Smooth muscle cell (in vitro differentiated cells): ENCODE results near the gene CGB8. TPM values are rescaled to one million over a fixed set of nuclear protein-coding genes. Genes with fewer than 3 reads are reported as not detected.

ENCODE experiments used
- DNase-seq: peaks from one replicate; lab custom pipeline; 2025; ENCODE audit not compliant: unreplicated experiment; lab: John Stamatoyannopoulos, UW
- H2AFZ ChIP-seq: fragments of 200-600 bp; sonication (generic); 2 replicates; pipeline ENCODE4 v1.6.0; 2016; ENCODE audit warnings: antibody characterized with exemption, low read depth, mild to moderate bottlenecking
- H3F3A ChIP-seq: fragments of 200-600 bp; sonication (generic); 2 replicates; pipeline ENCODE4 v1.6.0; 2017; ENCODE audit warnings: antibody characterized with exemption, low read depth
- H3K27ac ChIP-seq: fragments of 200-600 bp; sonication (generic); 2 replicates; pipeline ENCODE4 v1.5.1; 2016; ENCODE audit warnings: low read depth, mild to moderate bottlenecking
- H3K27me3 ChIP-seq: fragments of 200-600 bp; sonication (generic); 2 replicates; pipeline ENCODE4 v1.6.1; 2016; ENCODE audit warnings: low read depth, mild to moderate bottlenecking
- H3K36me3 ChIP-seq: fragments of 200-600 bp; sonication (generic); 2 replicates; pipeline ENCODE4 v1.5.1; 2016; ENCODE audit warnings: low read depth
- H3K4me1 ChIP-seq: fragments of 200-600 bp; sonication (generic); 2 replicates; pipeline ENCODE4 v1.5.1; 2016; ENCODE audit warnings: low read depth
- H3K4me2 ChIP-seq: fragments of 200-600 bp; sonication (generic); 2 replicates; pipeline ENCODE4 v1.6.0; 2016; ENCODE audit warnings: mild to moderate bottlenecking
- H3K4me3 ChIP-seq: fragments of 200-600 bp; sonication (generic); 2 replicates; pipeline ENCODE4 v1.5.1; 2016; ENCODE audit warnings: mild to moderate bottlenecking
- H3K79me2 ChIP-seq: fragments of 200-600 bp; sonication (generic); 2 replicates; pipeline ENCODE4 v1.6.0; 2016; ENCODE audit warnings: low read depth, mild to moderate bottlenecking
- H3K9ac ChIP-seq: fragments of 200-600 bp; sonication (generic); 2 replicates; pipeline ENCODE4 v1.6.0; 2016; ENCODE audit warnings: low read depth
- H3K9me3 ChIP-seq: fragments of 200-600 bp; sonication (generic); replicated peaks from 2 replicates; pipeline ENCODE4 v1.5.1; 2016; ENCODE audit warnings: low read depth
- H4K20me1 ChIP-seq: fragments of 200-600 bp; sonication (generic); 2 replicates; pipeline ENCODE4 v1.6.0; 2016; ENCODE audit warnings: low read depth
- CTCF ChIP-seq: fragments of 200-600 bp; sonication (generic); IDR thresholded peaks from 2 replicates; pipeline ENCODE4 v1.5.1; 2017; ENCODE audit warnings: borderline replicate concordance, mild to moderate bottlenecking, antibody characterized with exemption; ENCODE audit not compliant: insufficient read depth, poor library complexity, severe bottlenecking
- WGBS: methylation state at CpG from one replicate; pipeline ENCODE4 v1.1.7; 2016; ENCODE audit warnings: low lambda C conversion rate; 5-methylcytosine and 5-hydroxymethylcytosine counted together
- polyA plus RNA-seq: library from polyadenylated mRNA; unstranded; fragments of >200 nt; fragmentation: Nextera tagmentation; extraction: Ambion mirVana; gene quantifications from 2 replicates; pipeline ENCODE4 v1.2.1, GENCODE V29; 2016
- total RNA-seq: library from RNA; depleted of rRNA; stranded (reverse); fragments of >200 nt; gene quantifications from 2 replicates; pipeline ENCODE4 v1.2.3, GENCODE V29; 2014

Gene CGB8
- total and polyA plus RNA-seq, 2 experiments from 2014 or later, result 1.0 TPM; not detected in 1

GRCh38 chr19:49065905-49066512, 17.1 kb upstream of the CGB8 start:
- Histone ChIP-seq H3K79me2 (no peaks in the 10 kb centered on the region), H2AFZ (no peak overlapping the region), H3F3A (no peaks in the 10 kb centered on the region), H3K36me3 (no peaks in the 10 kb centered on the region), H3K4me2 (no peak overlapping the region), H3K4me3 (no peak overlapping the region), H3K9me3 (no peaks in the 10 kb centered on the region), H4K20me1 (no peaks in the 10 kb centered on the region), H3K27ac (no peak overlapping the region), H3K9ac (no peak overlapping the region), H3K27me3 (peaks cover 2% of the 10 kb centered on the region), H3K4me1 (peaks cover 16% of the 10 kb centered on the region)
- TF ChIP-seq CTCF, result no peak
- DNase-seq, result no peak
- WGBS, result 84% methylated on average over 11 of the region's 13 CpGs

- peaks cover 6% of the 10 kb centered on the region for H4K20me1 ChIP-seq
- H3K4me1 ChIP-seq, result peaks cover 16% of the 10 kb centered on the region
- WGBS, result 12% methylated on average over 8 of the region's 53 CpGs
- H3K36me3 ChIP-seq, result no peaks in the 10 kb centered on the region
- H3K27ac ChIP-seq, result peak within 1 kb of the TSS; percentile 4
- H2AFZ ChIP-seq, result no peak within 1 kb of the TSS
- no peaks in the 10 kb centered on the region for H3K27me3 ChIP-seq
- peak within 1 kb of the TSS; percentile 53 for H3K4me3 ChIP-seq
- H3K79me2 ChIP-seq, result no peaks in the 10 kb centered on the region
- H3K9ac ChIP-seq, result peak within 1 kb of the TSS; percentile 39
- no peak for TF ChIP-seq CTCF
- DNase-seq, result peak; percentile 60
- H3K4me2 ChIP-seq, result peak within 1 kb of the TSS; percentile 81
- H3K9me3 ChIP-seq, result no peaks in the 10 kb centered on the region
- H3F3A ChIP-seq, result no peaks in the 10 kb centered on the region
These were observed 16.1 kb upstream of the CGB8 start, which contains the start of gene NTF4 for GRCh38 chr19:49064768-49065611. NTF4 (minus strand) TSS chr19:49064818; CDS start chr19:49061997, 2,821 bp downstream.

GRCh38 chr19:49064029-49064629, 15.2 kb upstream of the CGB8 start:
- peak overlapping the region; percentile 53 for H3K4me3 ChIP-seq
- no peaks in the 10 kb centered on the region for H3F3A ChIP-seq
- no peak overlapping the region for H2AFZ ChIP-seq
- H3K4me2 ChIP-seq, result peak overlapping the region; percentile 81
- no peaks in the 10 kb centered on the region for H3K36me3 ChIP-seq
- no peaks in the 10 kb centered on the region for H3K9me3 ChIP-seq
- no peaks in the 10 kb centered on the region for H3K27me3 ChIP-seq
- 56% methylated on average over 8 of the region's 10 CpGs for WGBS
- H3K79me2 ChIP-seq, result no peaks in the 10 kb centered on the region
- H3K27ac ChIP-seq, result no peak overlapping the region
- H3K4me1 ChIP-seq, result peaks cover 16% of the 10 kb centered on the region
- H4K20me1 ChIP-seq, result peaks cover 6% of the 10 kb centered on the region
- no peak overlapping the region for H3K9ac ChIP-seq
- no peak for TF ChIP-seq CTCF
- DNase-seq, result no peak
